Mesenteric fat pad (tissue), 1 donor: ENCODE data around the gene CPEB3. TPM values are rescaled to one million over a fixed set of nuclear protein-coding genes. Genes with fewer than 3 reads are reported as not detected.

Source experiments
- DNase-seq: peaks from one replicate; pipeline ENCODE4 v3.0.0-alpha.2; 2020; ENCODE audit warnings: low spot score
- total RNA-seq: library from RNA; stranded (reverse); fragmentation: NEBNext Ultra II Directional; extraction: Animal tissue kit (Norgen Biotek cat#: 25700); gene quantifications from one replicate; pipeline ENCODE4 v1.2.1, GENCODE V29; 2021
- donor health status: DM: yes; HTN: yes; CAD: no.

The CPEB3 gene
- total RNA-seq, 1 donor from 2014 or later: 4.2 TPM

GRCh38 chr10:92108120-92108519 is 182.8 kb downstream of the CPEB3 start:
- DNase-seq: no peak

DNA sequence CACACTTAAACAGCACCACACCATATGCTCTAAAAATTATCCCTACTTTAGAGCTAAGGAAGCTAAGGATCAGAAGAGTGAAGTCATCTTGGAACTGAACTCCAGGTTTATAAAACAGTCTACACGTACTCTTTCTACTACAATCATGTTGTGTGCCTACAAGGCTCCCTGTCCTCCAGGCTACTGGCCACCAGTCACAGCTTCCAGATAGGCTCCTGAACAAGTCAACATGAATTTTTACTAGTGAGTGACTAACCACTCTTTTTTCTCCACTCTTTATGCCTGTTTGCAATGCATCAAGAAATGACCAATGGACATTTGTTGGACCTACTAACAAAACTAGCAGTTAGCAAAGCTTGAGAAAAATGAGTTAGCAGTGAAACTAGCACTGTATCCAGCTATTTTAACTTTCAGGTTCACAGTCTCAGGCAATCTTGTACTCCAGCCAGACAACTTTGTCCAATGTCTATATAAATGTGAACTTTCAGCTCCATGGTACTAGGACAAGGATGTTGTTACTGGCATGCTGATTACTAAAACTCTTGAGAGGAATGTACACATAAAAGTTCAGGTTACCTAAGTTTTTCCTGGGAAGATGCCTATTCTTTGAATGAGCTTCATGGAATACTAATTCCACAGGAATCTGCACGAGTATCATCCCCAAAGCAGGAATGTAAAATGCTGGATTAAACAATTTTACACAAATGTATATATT is 187.3 kb downstream of the CPEB3 start:
- DNase-seq: no peak

- no peak for DNase-seq
These were observed 188.2 kb downstream of the CPEB3 start for GRCh38 chr10:92102601-92103213.

GRCh38 chr10:92094960-92095359 is 195.9 kb downstream of the CPEB3 start:
- no peak for DNase-seq

DNA sequence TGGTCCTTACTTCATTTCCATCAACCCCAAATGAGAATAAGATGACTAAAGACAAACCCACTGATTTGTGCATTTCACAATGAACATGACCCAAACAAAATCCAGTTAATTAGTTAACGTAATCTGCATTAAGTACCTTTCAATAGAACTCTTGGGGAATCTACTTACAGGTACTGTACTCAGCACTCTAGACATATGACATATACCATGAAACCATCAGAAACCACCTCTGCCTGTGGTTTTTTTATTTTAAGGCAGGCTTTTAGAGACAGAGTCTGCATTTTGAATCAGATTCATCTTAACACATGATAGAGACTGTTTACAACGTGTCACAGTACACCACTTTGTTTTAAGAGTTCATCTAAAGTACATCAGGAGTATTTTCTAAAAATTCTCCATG is 198.9 kb downstream of the CPEB3 start:
- DNase-seq: no peak

DNA sequence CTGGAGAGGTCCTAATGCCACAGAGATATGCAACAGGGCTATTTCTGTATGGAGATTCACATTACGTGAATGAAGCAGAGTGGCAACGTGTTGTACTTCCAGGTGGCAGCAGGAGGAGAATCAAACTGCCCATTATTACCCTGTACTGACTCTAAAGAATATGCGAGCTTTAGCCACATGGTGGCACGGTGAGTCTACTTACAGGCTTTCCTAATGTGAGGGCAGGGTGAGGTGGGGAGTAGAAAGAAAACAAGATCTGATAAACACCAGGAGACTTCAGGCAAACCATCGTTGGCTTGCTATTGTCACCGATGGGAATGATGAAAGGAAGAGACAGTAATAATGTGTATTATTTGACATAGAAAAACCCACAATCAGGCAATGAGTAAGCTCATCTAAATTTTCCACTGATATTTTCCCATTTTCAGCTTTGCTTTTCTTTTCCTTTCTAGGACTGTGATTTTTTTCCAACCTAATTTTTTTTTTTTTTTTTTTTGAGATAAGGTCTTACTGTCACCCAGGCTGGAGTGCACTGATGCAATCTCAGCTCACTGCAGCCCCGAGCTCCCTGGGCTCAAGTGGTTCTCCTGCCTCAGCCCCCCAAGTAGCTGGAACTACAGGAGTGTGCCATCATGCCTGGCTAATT is 203.0 kb downstream of the CPEB3 start:
- no peak for DNase-seq

DNA sequence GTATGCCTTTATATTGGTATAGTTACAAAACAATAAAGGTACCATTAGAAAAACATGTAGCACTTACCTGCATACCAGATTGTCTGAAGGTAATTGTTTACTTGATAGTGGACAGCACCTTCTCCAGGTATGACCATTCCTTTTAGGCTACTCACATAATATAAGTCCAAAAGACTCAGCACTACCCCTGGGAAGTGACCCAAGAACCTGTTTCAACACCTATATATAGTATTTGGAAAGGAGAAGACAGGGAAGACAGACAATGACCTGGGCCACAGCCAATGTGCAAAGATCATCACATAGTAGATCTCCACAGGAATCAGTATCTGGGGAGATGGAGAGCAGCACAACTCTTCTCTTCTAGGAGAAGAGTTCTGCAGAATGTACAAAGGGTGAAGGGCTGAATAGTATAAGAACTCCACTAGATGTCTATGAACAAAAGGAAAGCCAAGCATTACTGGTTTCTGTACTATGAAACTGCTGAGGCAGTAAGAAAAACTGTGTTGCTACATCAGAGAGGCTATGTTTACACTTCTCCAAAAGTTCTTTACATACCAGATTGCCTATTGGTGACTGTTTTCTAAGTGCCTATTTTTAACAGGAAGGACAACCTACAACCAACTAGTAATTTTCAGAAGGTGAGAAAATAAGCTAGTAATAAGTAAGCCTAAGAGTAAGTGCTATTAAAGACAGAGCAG is 208.1 kb downstream of the CPEB3 start:
- no peak for DNase-seq

- DNase-seq: no peak
These were observed 209.2 kb downstream of the CPEB3 start for GRCh38 chr10:92081641-92082040.

DNA sequence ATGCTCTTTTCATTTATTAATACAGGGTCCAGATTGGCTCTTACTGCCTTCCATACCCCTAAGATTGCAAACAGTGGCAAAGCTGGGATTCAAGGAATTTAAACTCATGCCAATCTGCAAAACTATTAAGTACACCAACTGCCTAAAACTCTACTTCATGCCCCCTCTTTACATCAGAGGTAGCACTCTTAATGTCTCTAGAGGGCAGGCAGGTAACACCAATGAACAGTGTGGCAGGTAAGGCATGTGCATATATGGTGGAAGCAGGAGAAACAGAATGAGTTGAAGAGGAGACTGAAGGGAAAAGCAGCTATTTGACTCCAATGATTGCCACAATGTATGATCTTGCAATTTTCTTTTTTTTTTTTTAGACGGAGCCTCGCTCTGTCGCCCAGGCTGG is 210.6 kb downstream of the CPEB3 start:
- DNase-seq: no peak

DNA sequence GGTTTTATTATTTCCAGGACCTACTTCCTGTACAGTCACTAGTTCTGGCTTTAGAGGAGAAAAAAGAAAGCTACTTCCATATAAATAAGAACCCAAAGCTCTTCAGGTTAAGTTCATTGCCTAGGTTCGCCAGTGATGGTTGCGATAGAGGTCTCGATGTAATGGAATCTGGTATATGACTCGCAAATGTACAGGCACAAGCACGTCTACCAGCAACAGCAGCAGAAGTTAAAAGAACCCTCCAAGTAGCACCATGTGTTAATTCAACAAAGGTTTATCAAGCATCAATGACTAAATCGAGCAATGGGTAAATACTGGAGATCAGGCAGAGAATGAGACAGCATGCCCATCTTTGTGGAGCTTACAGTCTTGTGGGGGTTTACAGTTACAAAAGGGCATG is 211.9 kb downstream of the CPEB3 start:
- no peak for DNase-seq

DNA sequence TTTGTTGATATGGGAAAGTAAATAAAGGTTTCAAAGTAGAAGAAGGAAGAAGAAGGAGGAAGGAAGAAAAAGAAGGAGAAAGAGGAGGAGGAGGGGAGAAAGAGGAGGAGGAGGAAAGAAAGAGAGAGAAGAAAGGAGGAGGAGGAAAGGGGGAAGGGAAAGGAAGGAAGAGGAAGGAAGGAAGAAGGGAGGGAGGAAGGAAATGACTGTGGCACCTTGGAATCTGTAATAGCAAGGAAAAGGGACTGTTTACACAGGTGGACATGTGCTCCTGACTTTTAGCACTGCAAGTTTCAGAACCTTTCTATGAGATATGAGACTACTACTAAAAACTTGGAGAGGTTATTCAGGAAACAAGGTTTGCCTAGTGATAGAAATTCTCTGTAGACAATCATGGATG is 214.2 kb downstream of the CPEB3 start:
- DNase-seq: no peak

DNA sequence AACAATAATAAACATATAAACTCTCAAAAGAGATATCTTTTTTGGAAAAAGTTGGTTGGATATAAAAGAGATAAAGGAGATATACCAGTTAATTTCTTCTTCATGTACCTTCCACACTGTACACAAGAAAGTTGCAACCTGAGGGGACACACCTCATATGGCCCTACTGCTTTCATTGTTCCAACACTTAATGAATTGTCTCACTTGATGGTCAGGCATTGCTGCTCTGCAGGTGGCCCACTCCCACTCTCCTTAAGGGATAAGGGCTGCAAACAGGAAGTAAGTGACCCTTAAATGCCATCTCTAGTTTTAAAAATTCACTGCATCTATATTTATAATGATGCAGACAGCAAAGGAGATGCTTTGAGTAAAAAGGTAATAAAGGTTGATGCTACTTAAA is 215.0 kb downstream of the CPEB3 start:
- no peak for DNase-seq

GRCh38 chr10:92074126-92074887 is 216.6 kb downstream of the CPEB3 start:
- no peak for DNase-seq

GRCh38 chr10:92068900-92069299 is 222.0 kb downstream of the CPEB3 start:
- no peak for DNase-seq

DNA sequence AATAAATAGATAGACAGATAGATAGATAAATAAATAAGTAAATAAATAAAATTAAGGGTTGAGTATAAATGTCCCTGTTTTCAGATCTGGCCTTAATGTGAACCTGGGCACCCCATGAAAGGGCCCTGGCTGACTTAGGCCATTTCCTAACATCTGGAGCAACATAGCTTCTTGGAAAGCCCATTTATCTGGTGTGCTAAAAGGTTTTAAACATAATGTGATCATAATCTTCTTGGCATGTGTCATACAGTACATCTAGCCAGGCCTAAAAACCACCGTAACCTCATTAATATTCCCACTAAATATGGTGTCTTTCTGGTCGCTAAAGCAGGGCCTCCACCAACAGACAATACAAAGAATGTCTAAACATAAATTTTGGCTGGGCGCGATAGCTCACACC is 224.5 kb downstream of the CPEB3 start:
- no peak for DNase-seq

DNA sequence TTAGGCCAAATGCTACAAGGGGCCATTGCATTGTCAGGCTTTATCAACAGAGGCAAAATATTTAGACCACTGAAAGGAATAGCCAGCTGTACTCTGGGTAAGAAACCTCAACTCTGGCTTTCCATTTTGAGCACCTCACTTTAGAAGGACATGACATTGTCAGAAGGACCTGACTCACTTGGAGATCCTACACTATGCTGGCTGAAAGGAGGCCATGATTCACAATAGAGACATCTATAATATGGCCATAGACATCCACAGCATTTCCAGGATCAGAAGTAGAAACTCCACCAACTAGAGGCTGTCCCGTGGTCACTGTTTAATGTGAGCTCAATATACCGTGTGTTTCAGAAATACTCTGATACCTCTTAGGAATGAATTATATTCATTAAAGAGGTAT is 226.4 kb downstream of the CPEB3 start:
- DNase-seq: no peak

DNA sequence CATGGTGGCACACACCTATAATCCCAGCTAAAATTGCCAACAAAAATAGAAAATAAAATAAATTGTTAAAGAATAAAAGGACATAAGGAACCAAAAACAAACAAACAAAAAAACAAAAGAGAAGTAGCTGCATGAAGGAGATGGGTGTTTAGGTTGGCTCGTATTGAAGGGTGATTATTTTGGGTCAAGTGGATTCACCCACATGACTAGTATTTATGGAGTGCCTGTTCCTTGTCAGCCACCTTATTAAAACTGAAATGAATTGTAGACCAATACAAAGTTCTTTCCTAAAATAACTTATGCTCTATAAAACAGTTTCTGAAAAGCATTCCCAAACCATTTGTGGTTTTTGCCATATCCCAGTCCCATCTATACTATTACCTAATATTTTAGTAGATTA is 228.6 kb downstream of the CPEB3 start:
- DNase-seq: no peak

- DNase-seq: no peak
These were observed 236.1 kb downstream of the CPEB3 start for GRCh38 chr10:92054807-92055206.

GRCh38 chr10:92052741-92053140 is 238.1 kb downstream of the CPEB3 start:
- no peak for DNase-seq

GRCh38 chr10:92052088-92052487 is 238.8 kb downstream of the CPEB3 start:
- DNase-seq: no peak

GRCh38 chr10:92047215-92047614 is 243.7 kb downstream of the CPEB3 start:
- no peak for DNase-seq
